HepG2 (cell line): ENCODE data around the gene CCDC85A. TPM values are rescaled to one million over a fixed set of nuclear protein-coding genes. Genes with fewer than 3 reads are reported as not detected.

ENCODE experiments used
- ATAC-seq: fragments of 200-7000 bp; cut with Tn5 transposase; 3 replicates; pipeline ENCODE4 v1.9.1; 2020; ENCODE audit warnings: mild to moderate bottlenecking, moderate library complexity
- BruUV-seq: library from RNA; stranded (reverse); fragments of 400-500 nt; replicated peaks from 2 replicates; lab custom pipeline; 2021; lab: Mats Ljungman, UMichigan
- CTCF ChIA-PET: fragments of 300-600 bp; formaldehyde crosslinking; extraction: SDS; loops from one replicate; lab custom pipeline; 2021; ENCODE audit warnings: low total read pairs, inconsistent platforms, low intra/inter-chr PET ratio; lab: Yijun Ruan, JAX
- POLR2A ChIA-PET: fragments of 350-600 bp; sonication (Branson Sonifier 250); formaldehyde crosslinking; loops from one replicate; lab custom pipeline; 2020; ENCODE audit warnings: antibody characterized with exemption, inconsistent platforms; lab: Yijun Ruan, JAX
- DNase-seq: peaks from one replicate; pipeline ENCODE4 v3.0.0-alpha.2; 2015; ENCODE audit warnings: low spot score
- FAIRE-seq: peaks from 3 replicates; lab custom pipeline; 2011; peaks lifted over from hg19 to GRCh38; lab: Jason Lieb, UNC
- H2AFZ ChIP-seq: one replicate; pipeline ENCODE4 v1.6.1; 2011; ENCODE audit warnings: low read length, inconsistent platforms
- H3K27ac ChIP-seq: fragments of 300-600 bp; 3 replicates; pipeline ENCODE4 v1.8.0; 2011; ENCODE audit warnings: mixed run types, mild to moderate bottlenecking, mixed read lengths, low read length, inconsistent platforms; ENCODE audit not compliant: insufficient read depth; ENCODE audit errors: extremely low read length
- H3K27me3 ChIP-seq, 2 experiments: fragments of 200-600 bp in 1 of 2; 2 replicates in 1 of 2; 3 replicates in 1 of 2; pipeline versions ENCODE4 v1.6.0 to v1.8.0; 2011; ENCODE audit warnings: low read length in 2 of 2, mild to moderate bottlenecking in 2 of 2, moderate library complexity in 2 of 2, inconsistent platforms in 1 of 2; ENCODE audit not compliant: insufficient read depth in 2 of 2, control insufficient read depth in 1 of 2
- H3K36me3 ChIP-seq, 2 experiments: fragments of 200-600 bp in 1 of 2; replicated peaks in 1 of 2; 2 replicates in 1 of 2; 3 replicates in 1 of 2; pipeline versions ENCODE4 v1.5.1 to v1.8.0; 2011; ENCODE audit warnings: low read length in 2 of 2, inconsistent platforms in 1 of 2; ENCODE audit not compliant: insufficient read depth in 2 of 2, control insufficient read depth in 1 of 2
- H3K4me1 ChIP-seq: 2 replicates; pipeline ENCODE4 v1.5.1; 2012; ENCODE audit warnings: low read length, inconsistent platforms; ENCODE audit not compliant: insufficient read depth
- H3K4me2 ChIP-seq: 2 replicates; pipeline ENCODE4 v1.6.0; 2011; ENCODE audit warnings: low read depth, low read length, inconsistent platforms
- H3K4me3 ChIP-seq, 3 experiments: fragments of 200-600 bp in 1 of 3; sonication (generic), shearing (Covaris generic) in 1 of 3; replicated peaks in 1 of 3; 2 replicates each; pipeline ENCODE4 v1.5.1; 2011 to 2016; ENCODE audit warnings: low read length in 3 of 3, inconsistent platforms in 2 of 3, low read depth in 2 of 3, mild to moderate bottlenecking in 2 of 3, control low read depth in 1 of 3, mixed read lengths in 1 of 3; ENCODE audit not compliant: insufficient read depth in 1 of 3
- H3K79me2 ChIP-seq: one replicate; pipeline ENCODE4 v1.6.1; 2011; ENCODE audit warnings: low read length, inconsistent platforms; ENCODE audit not compliant: insufficient read depth
- H3K9ac ChIP-seq: 2 replicates; pipeline ENCODE4 v1.6.0; 2011; ENCODE audit warnings: mild to moderate bottlenecking, low read depth, low read length, inconsistent platforms; ENCODE audit not compliant: insufficient read depth
- H3K9me3 ChIP-seq: 2 replicates; pipeline ENCODE4 v1.5.1; 2012; ENCODE audit warnings: mild to moderate bottlenecking, low read length
- H4K20me1 ChIP-seq: 2 replicates; pipeline ENCODE4 v1.6.0; 2011; ENCODE audit warnings: inconsistent platforms, mild to moderate bottlenecking, low read length, moderate library complexity; ENCODE audit not compliant: insufficient read depth
- HINFP ChIP-seq: sonication (generic); formaldehyde crosslinking; IDR thresholded peaks from 2 replicates; pipeline ENCODE4 v1.4.0; 2020; ENCODE audit warnings: low read depth, mild to moderate bottlenecking, missing genetic modification reagents
- HNF1A ChIP-seq, 2 experiments: sonication (generic) in 1 of 2; formaldehyde crosslinking in 1 of 2; IDR thresholded peaks; 2 replicates each; pipeline versions ENCODE4 v1.4.0 to v1.6.1; 2016 to 2020; ENCODE audit warnings: borderline replicate concordance in 1 of 2, low read depth in 1 of 2, mild to moderate bottlenecking in 1 of 2, missing genetic modification reagents in 1 of 2
- HOXA3 ChIP-seq: sonication (generic); formaldehyde crosslinking; IDR thresholded peaks from 2 replicates; pipeline ENCODE4 v1.5.0; 2020; ENCODE audit warnings: missing genetic modification reagents
- IRX3 ChIP-seq: sonication (generic); formaldehyde crosslinking; IDR thresholded peaks from 2 replicates; pipeline ENCODE4 v1.8.1; 2023; ENCODE audit warnings: mild to moderate bottlenecking, low read depth, missing genetic modification reagents, borderline replicate concordance
- KLF9 ChIP-seq: IDR thresholded peaks from 2 replicates; pipeline ENCODE4 v1.6.1; 2016; ENCODE audit warnings: low read depth
- REPIN1 ChIP-seq: sonication (generic); formaldehyde crosslinking; IDR thresholded peaks from 2 replicates; pipeline ENCODE4 v1.8.0; 2022; ENCODE audit warnings: missing genetic modification reagents, low read depth, mild to moderate bottlenecking, borderline replicate concordance
- ZNF432 ChIP-seq: sonication (generic); formaldehyde crosslinking; IDR thresholded peaks from 2 replicates; pipeline ENCODE4 v1.5.0; 2020; ENCODE audit warnings: missing genetic modification reagents, mild to moderate bottlenecking, borderline replicate concordance
- ZNF562 ChIP-seq: sonication (generic); formaldehyde crosslinking; IDR thresholded peaks from 2 replicates; pipeline ENCODE4 v1.8.0; 2022; ENCODE audit warnings: missing genetic modification reagents, borderline replicate concordance
- ZNF687 ChIP-seq: sonication (generic); formaldehyde crosslinking; IDR thresholded peaks from 2 replicates; pipeline ENCODE4 v1.5.1; 2020; ENCODE audit warnings: mild to moderate bottlenecking, missing genetic modification reagents, moderate library complexity
- WGBS: methylation state at CpG from one replicate; pipeline ENCODE4 v1.1.6; 2017; ENCODE audit warnings: low lambda C conversion rate; 5-methylcytosine and 5-hydroxymethylcytosine counted together
- in situ Hi-C: cut with HindIII; loops from 2 replicates; pipeline ENCODE4 v1.10.0; 2017; ENCODE audit warnings: low pct_unique_long_range_greater_than_20kb; ENCODE audit not compliant: extremely low pct_ligation_motif_present
- intact Hi-C: fragments of 100-400 bp; cut with micrococcal nuclease; formaldehyde crosslinking; loops from one replicate; pipeline ENCODE4 v1.10.0; 2022; ENCODE audit not compliant: unreplicated experiment
- polyA plus RNA-seq, 8 experiments: library from polyadenylated mRNA; depleted of rRNA in 3 of 8; stranded (reverse) in 7 of 8; unstranded in 1 of 8; fragments of >200 nt; fragmentation: Illumina TruSeq in 4 of 8; extraction: Trizol in 4 of 8; gene quantifications; 2 replicates each; pipeline versions ENCODE4 v1.2.1 to v1.2.3, GENCODE V29; 2011 to 2016; ENCODE audit warnings: low read depth in 4 of 8, missing spikeins in 1 of 8, mixed read lengths in 1 of 8; ENCODE audit not compliant: insufficient read depth in 1 of 8
- total RNA-seq, 5 experiments: library from RNA; depleted of rRNA; stranded (reverse); fragments of >200 nt; fragmentation: Illumina TruSeq; extraction: Trizol; gene quantifications; 2 replicates each; pipeline ENCODE4 v1.2.3, GENCODE V29; 2016; ENCODE audit warnings: low read depth in 1 of 5

The CCDC85A gene
- total and polyA plus RNA-seq, 2 of the 13 experiments (the other 11 are each of a cell fraction or from before 2014, with no cell fraction given), result not detected

- TF ChIP-seq HNF1A (IDR thresholded peaks at IDR 0.05; ENCODE audit: low read depth) (no peak), HNF1A (CRISPR knock-in tag; IDR thresholded peaks at IDR 0.05; ENCODE audit: borderline replicate concordance) (no peak)
These were observed 115.4 kb downstream of the CCDC85A start (continued) for GRCh38 chr2:56299171-56299691.

- intact Hi-C loops (no loop called here), in situ Hi-C loops (no loop called here)
- Histone ChIP-seq H4K20me1 (no peaks in the 10 kb centered on the region), H3K79me2 (no peaks in the 10 kb centered on the region), H3K36me3 (no peaks in the 10 kb centered on the region), H3K9ac (no peak overlapping the region), H3K4me3 (no peak overlapping the region), H3K27ac (no peak overlapping the region), H3K9me3 (no peaks in the 10 kb centered on the region), H2AFZ (no peak overlapping the region), H3K27me3 (no peaks in the 10 kb centered on the region), H3K4me1 (no peaks in the 10 kb centered on the region), H3K4me2 (no peak overlapping the region)
- ATAC-seq (no peak), DNase-seq (no peak), FAIRE-seq (no peak)
- no peak for TF ChIP-seq IRX3 (CRISPR knock-in tag)
- TF ChIP-seq ZNF687 (CRISPR knock-in tag), result no peak
- no peak for TF ChIP-seq ZNF432 (CRISPR knock-in tag)
- no peak for TF ChIP-seq REPIN1 (CRISPR knock-in tag)
- TF ChIP-seq HOXA3 (CRISPR knock-in tag), result no peak
- TF ChIP-seq KLF9 (CRISPR knock-in tag), result no peak
- TF ChIP-seq HINFP (CRISPR knock-in tag), result no peak
- no peak for TF ChIP-seq ZNF562 (CRISPR knock-in tag)
- ChIA-PET CTCF (no interaction called here), POLR2A (no interaction called here)
- 1% methylated on average over 4 of the region's 4 CpGs for WGBS
- no TSS peak for BruUV-seq
These were observed 125.9 kb downstream of the CCDC85A start for GRCh38 chr2:56309626-56310170.
